Left renal cortex interstitium (tissue), 4 donors: Measurements from ENCODE around the gene OR4C45. TPM values are rescaled to one million over a fixed set of nuclear protein-coding genes. Genes with fewer than 3 reads are reported as not detected.

Experiments
- polyA plus RNA-seq, 4 donors: library from polyadenylated mRNA; unstranded; fragments of 120-200 nt; gene quantifications; one replicate each; pipeline ENCODE4 v1.2.1, GENCODE V29; 2013; ENCODE audit not compliant: insufficient read length in 4 of 4

OR4C45 gene
- polyA plus RNA-seq, 4 donors = not detected

Other genes starting within 250 kb of the OR4C45 start
- not detected for gene OR4C13, start 80.5 kb upstream of the OR4C45 start, polyA plus RNA-seq
- not detected for gene OR4C12, start 50.3 kb upstream of the OR4C45 start, polyA plus RNA-seq